DMS114 treated with DMSO at 0.1 percent for 48 hours (cell line): ENCODE results near the gene ABTB2.
"Not testable (repeated sequence)": the region's sequence is repeated elsewhere in the genome, so short reads cannot be mapped to it uniquely, and the experiment has no call there.

Experiments
- DNase-seq: peaks from one replicate; lab custom pipeline; 2025; ENCODE audit not compliant: unreplicated experiment; lab: John Stamatoyannopoulos, UW

Gene ABTB2

DNA sequence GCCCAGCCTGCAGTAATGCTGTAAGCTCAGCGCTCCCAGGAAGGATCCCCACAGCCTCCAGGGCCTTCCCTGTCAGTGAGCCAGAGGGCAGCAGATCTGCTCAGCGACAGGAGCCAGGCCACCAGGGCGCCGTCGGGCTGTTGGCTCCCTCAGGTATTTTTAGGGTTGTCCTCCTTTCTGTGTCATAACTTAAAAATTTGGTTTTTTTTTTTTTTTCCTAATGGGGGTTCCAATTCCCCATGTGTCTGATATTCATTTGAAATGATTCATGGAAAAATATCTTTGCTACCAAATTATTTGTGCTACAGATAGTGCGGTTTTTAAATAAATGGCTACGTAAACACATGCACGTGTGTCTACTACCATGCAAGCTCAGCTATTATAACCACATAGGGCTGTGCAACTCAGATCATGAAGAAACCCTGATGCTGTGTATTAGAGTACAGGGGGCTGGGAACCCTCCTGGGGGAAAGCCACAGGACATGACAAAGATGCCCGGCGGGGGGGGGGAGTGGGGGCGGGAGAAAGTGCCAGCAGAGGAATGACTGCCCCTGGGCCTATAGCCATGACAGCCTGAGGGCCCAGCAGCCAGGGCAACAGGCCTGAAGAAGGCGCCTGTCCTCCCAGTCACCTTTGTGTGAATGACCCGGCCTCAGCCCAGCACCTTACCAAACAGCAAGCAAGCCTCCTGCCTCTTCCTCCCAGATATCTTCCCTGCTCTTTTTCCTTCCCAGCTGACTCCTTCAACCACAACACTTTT is 163.1 kb downstream of the ABTB2 start:
- no peak for DNase-seq

DNA sequence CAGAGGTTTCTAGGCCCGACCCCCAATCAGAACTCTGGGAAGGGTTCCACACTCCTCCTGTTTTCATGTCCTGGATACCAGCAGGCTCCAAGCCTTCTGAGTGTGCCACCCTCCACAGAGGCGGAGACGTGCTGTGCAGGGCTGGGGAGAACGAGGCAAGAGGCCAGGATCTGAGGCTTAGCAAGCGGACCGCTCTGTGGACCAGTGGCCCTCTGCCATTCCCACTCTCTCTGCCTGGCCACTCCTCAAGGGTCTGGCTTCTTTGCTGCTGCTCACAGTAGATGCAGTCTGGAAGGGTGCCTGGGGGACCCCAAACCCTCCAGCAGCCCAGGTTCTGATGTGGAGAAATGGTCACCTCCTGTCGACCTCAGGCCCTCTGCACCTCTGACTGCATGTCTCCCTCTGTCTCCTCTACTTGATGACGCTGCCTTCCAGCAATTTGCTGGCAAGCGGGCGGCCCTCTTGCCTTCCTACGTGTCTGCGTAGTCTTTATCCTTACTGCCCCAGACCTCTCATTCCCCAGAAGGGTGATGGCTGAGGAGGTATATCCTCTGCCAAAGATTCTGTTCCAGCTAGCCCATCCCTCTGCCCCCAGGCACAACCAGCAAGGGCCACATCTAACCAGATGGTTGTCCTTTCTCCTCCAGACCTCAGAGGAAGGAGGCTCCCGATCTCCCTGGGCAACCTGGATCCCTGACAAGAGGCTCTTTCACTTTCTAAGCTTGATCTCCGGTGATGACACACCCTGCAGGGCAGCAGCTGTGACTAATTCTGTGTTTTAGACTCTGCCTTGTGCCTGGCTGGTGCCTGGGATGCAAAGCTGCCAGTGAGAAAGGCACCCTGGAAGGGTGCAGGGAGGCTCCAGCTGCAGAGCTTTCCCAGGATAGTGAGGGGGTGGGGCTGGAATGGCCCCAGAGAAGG is 165.1 kb downstream of the ABTB2 start:
- no peak for DNase-seq

DNA sequence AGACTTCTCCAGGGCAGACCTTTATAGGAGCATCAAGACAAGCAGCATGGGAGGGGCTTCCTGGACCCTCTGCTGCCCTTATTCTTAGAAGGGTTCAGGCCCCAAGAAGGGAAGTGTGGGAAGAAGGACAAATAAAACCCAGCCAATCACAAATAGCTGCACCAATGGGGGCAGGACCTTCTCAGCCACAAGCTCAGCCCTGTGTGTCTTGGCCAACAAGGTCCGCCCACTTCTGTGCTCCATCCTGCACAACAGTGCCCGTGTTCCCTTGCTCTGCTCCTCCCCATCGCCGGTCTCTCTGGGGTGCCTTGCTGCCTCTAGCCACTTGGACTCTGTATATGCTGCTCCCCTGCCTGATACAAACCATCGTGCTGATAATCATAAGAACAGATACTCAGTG is 166.2 kb downstream of the ABTB2 start:
- DNase-seq: no peak

DNA sequence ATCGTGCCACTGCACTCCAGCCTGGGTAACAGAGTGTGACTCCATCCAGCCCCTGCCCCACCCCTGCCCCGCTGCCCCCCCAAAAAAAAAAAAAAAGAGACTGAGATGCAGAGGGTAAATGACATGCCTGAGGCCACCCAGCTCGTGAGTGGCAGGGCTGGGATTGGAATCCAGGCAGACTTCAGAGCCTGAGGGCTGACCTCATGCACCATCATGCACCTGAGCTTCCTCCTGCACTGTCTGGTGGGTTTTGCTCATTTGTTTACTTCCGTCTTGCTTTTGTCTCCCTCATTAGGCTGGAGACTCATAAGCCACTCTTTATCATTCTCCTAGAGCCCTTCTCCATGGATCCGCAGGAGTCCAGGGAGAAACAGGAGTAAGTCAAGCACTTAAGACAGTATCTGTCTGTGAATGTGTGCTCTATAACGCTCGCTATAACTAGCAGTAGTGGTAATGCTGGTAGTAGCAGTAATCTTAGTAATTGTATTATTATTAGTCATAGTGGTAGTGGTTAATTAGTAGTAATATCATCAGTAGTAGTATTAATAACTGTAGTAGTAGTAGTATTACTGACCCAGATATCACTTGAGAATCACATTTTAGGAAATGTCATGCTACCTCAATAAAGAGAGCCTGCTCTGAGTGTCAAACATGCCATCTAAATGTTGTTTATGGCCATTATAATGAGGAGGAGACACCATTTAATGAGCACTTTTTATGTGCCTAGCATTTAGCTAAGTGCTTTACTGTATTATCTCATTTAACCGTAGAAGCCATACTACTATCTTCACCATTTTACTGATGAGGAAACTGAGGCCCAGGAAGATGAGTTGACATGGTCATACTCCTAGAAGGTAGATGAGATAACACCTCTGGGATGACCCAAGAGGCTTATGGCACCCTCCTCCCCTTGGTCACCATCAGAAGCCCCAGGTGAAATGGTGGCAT is 167.3 kb downstream of the ABTB2 start:
- DNase-seq: no peak

DNA sequence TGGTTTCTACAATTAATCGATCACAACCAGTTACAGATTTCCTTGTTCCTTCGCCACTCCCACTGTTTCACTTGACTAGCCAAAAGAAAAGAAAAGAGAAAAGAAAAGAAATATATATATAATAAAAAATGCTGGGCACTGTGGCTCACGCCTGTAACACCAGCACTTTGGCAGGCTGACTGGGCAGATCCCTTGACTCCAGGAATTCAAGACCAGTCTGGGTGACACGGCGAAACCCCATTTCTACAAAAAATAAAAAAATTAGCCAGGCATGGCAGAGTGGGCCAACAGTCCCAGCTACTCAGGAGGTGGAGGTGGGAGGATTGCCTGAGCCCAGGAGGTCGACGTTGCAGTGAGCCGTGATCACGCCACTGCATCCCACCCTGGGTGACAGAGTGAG is 168.6 kb downstream of the ABTB2 start:
- no peak for DNase-seq

DNA sequence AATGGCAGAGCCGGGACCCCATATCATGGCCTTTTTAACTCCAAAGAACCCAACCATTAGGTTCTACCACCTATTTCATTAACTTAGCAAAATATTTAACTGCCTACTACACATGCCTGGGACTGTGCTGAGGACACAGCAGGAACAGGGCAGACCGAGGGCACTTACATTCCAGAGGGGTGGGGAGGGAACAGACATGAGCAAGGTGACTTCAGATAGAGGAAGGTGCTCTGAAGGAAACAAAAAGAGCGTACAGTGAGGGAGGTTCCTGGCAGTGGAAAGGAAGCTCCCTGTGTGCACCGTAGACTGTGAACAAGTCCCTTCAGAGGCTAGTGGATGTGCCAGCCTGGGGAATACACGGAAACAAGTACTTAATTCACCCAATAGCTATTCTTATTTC is 169.6 kb downstream of the ABTB2 start:
- no peak for DNase-seq

- no peak for DNase-seq
These were observed 171.6 kb downstream of the ABTB2 start for GRCh38 chr11:34185926-34186841.

GRCh38 chr11:34184505-34185015 is 173.2 kb downstream of the ABTB2 start:
- DNase-seq: no peak

GRCh38 chr11:34183848-34184391 is 173.9 kb downstream of the ABTB2 start:
- no peak for DNase-seq

DNA sequence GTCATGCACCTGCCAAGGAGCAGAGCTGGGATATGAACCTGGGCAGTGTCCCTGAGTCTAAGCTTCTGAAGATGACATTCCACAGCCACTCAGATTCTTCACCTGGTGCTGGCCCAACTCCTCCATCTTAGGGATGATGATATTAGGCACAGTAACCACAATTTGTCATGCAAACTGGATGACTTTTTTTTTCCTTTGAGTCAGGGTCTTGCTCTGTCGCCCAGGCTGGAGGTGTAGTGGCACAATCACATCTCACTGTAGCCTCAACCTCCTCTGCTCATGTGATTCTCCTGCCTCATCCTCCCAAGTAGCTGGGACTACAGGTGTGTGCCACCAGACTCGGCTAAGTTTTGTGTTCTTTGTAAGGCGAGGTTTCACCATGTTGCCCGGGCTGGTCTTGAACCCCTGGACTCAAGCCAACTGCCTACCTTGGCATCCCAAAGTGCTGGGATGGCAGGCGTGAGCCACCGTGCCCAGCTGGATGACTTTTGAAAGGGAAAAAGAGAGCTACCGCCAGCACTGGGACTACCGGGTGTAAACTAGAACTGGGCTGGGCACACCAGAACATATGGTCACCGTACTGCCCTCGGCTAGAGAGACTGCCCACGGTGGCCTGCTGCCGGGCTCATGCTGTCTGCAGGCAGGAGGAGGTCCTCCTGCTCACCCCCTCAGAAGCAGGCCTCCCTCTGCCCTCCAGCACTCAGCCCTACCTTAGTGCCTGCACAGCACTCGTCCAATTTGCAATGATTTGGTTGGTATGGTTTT is 174.7 kb downstream of the ABTB2 start:
- DNase-seq: no peak

GRCh38 chr11:34182425-34182824 is 175.4 kb downstream of the ABTB2 start:
- DNase-seq: no peak

DNA sequence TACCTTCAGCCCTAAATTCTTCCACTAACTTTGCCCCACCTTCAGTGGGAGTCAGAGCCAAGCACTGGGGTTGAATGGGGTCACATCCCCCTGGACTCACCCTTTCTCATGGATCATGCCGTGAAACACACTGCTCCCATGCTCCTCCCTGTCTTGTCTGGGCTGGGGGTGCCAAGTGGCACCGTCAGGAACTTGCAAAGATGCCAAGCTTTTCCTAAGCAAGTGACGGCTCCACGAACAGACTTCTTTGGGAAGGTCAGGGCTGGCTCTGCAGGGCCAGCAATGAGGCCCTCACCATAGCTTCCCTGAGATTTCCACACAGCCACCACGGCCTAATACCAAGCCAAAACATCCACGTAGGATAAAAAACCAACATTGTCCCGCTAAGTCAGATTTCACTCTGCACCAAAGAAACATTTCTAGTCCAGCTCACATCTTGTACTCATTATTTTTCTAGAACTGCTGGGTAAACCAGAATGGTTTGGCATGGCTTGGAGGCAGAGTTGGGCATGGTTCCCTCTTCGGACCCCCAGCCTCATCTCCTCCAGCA is 175.9 kb downstream of the ABTB2 start:
- no peak for DNase-seq

GRCh38 chr11:34181251-34181650 is 176.6 kb downstream of the ABTB2 start:
- DNase-seq: no peak

- DNase-seq: not testable (repeated sequence)
These were observed 177.0 kb downstream of the ABTB2 start for GRCh38 chr11:34180814-34181165.

GRCh38 chr11:34180040-34180813 is 177.6 kb downstream of the ABTB2 start:
- no peak for DNase-seq

DNA sequence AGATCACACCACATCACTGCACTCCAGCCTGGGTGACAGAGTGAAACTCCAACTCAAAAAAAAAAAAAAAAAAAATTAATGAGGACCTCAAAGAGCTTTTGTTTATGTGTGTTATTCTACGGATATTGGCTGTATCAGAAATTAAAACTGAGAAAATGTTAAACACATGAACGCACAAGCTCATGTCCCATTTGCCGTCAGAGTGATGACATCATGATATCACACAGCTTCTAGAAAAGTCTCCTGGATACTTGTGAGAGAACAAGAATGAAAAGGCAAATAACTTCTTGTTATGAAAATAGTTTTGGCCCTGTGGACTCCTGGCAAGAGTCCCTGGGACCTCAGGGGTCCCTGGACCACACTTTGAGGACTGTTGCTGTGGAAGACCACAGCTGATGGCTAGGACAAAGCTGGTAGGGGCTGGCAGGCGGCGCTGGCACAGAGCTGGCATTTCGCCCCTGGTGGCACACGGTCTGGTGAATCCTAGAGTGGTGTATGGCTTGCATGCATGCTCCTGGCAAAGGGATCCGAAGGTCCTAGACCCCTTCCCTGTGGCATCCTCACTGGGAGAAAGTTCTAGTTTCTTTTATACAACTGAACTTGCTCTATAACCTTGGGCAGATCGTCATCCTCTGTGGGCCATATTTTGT is 178.7 kb downstream of the ABTB2 start:
- no peak for DNase-seq

GRCh38 chr11:34178209-34178821 is 179.5 kb downstream of the ABTB2 start:
- no peak for DNase-seq
